HCT116 (cell line): Measurements from ENCODE around the gene PPM1M. TPM values are rescaled to one million over a fixed set of nuclear protein-coding genes. Genes with fewer than 3 reads are reported as not detected.

Experiments used
- ATAC-seq: fragments of 200-7000 bp; cut with Tn5 transposase; 2 replicates; pipeline ENCODE4 v1.9.1; 2020; ENCODE audit warnings: mild to moderate bottlenecking, moderate library complexity
- BruUV-seq: library from RNA; stranded (reverse); fragments of 400-500 nt; replicated peaks from 2 replicates; lab custom pipeline; 2021; lab: Mats Ljungman, UMichigan
- CTCF ChIA-PET: fragments of 300-600 bp; sonication (Branson Sonifier 250); formaldehyde crosslinking; loops from one replicate; lab custom pipeline; 2021; ENCODE audit warnings: antibody characterized with exemption; lab: Charles Lee
- POLR2A ChIA-PET: fragments of 300-600, 350-600 bp; sonication (Branson Sonifier 250); formaldehyde crosslinking; loops from one replicate; lab custom pipeline; 2021; ENCODE audit warnings: antibody characterized with exemption; lab: Charles Lee
- RAD21 ChIA-PET, 2 experiments: fragments of 300-600 bp; sonication (Branson Sonifier 250); formaldehyde crosslinking; loops; one replicate each; lab custom pipeline; 2023; ENCODE audit warnings: low total read pairs in 2 of 2; ENCODE audit not compliant: uncharacterized antibody in 2 of 2, unreplicated experiment in 2 of 2, low non-redundant PET in 1 of 2; lab: Charles Lee
- DNase-seq: peaks from one replicate; pipeline ENCODE4 v3.0.0-alpha.2; 2010; ENCODE audit warnings: low read depth, low spot score
- H2AFZ ChIP-seq: fragments of 200-600 bp; shearing (Covaris generic), sonication (generic); 2 replicates; pipeline ENCODE4 v1.6.1; 2017; ENCODE audit warnings: low read depth, mixed run types, mixed read lengths, antibody characterized with exemption, low read length; ENCODE audit not compliant: poor library complexity, severe bottlenecking
- H3K27ac ChIP-seq: 2 replicates; pipeline ENCODE4 v1.5.1; 2012; ENCODE audit warnings: low read depth, low read length
- H3K27me3 ChIP-seq: fragments of 200-600 bp; sonication (generic); 2 replicates; pipeline ENCODE4 v1.6.1; 2016; ENCODE audit warnings: mixed run types, low read length, mixed read lengths; ENCODE audit not compliant: insufficient read depth
- H3K36me3 ChIP-seq, 2 experiments: fragments of 200-500 bp in 1 of 2; fragments of 200-600 bp in 1 of 2; sonication (Bioruptor generic) in 1 of 2; sonication (generic) in 1 of 2; 2 replicates each; pipeline versions ENCODE4 v1.5.1 to v1.6.1; 2014 to 2016; ENCODE audit warnings: low read length in 2 of 2, inconsistent platforms in 1 of 2, mixed read lengths in 1 of 2, mixed run types in 1 of 2; ENCODE audit not compliant: insufficient read depth in 2 of 2, control insufficient read depth in 1 of 2
- H3K4me1 ChIP-seq, 2 experiments: fragments of 200-600 bp in 1 of 2; sonication (generic) in 1 of 2; 2 replicates each; pipeline versions ENCODE4 v1.5.1 to v1.6.1; 2012 to 2017; ENCODE audit warnings: low read length in 2 of 2, inconsistent platforms in 1 of 2, mild to moderate bottlenecking in 1 of 2, mixed read lengths in 1 of 2, mixed run types in 1 of 2, moderate library complexity in 1 of 2; ENCODE audit not compliant: insufficient read depth in 2 of 2, control insufficient read depth in 1 of 2
- H3K4me2 ChIP-seq: fragments of 200-600 bp; sonication (generic); 2 replicates; pipeline ENCODE4 v1.6.1; 2017; ENCODE audit warnings: mixed run types, low read length, mixed read lengths
- H3K4me3 ChIP-seq, 2 experiments: fragments of 200-600 bp in 1 of 2; sonication (generic) in 1 of 2; replicated peaks in 1 of 2; 2 replicates each; pipeline ENCODE4 v1.5.1; 2011 to 2016; ENCODE audit warnings: low read length in 2 of 2, control low read depth in 1 of 2, low read depth in 1 of 2, mild to moderate bottlenecking in 1 of 2, mixed read lengths in 1 of 2, mixed run types in 1 of 2
- H3K79me2 ChIP-seq: fragments of 200-600 bp; sonication (generic); 2 replicates; pipeline ENCODE4 v1.6.1; 2017; ENCODE audit warnings: mild to moderate bottlenecking, mixed run types, low read length, moderate library complexity, mixed read lengths; ENCODE audit not compliant: insufficient read depth
- H3K9ac ChIP-seq: fragments of 200-600 bp; sonication (generic); 2 replicates; pipeline ENCODE4 v1.6.1; 2016; ENCODE audit warnings: low read length, mixed read lengths
- H3K9me2 ChIP-seq: fragments of 200-600 bp; sonication (generic), shearing (Covaris generic); 2 replicates; pipeline ENCODE4 v1.6.1; 2017; ENCODE audit warnings: mixed run types, mild to moderate bottlenecking, moderate library complexity; ENCODE audit not compliant: insufficient read depth
- H3K9me3 ChIP-seq, 2 experiments: fragments of 200-500 bp in 1 of 2; fragments of 200-600 bp in 1 of 2; sonication (Bioruptor generic) in 1 of 2; sonication (generic) in 1 of 2; 2 replicates each; pipeline ENCODE4 v1.6.1; 2014 to 2017; ENCODE audit warnings: low read length in 2 of 2, mixed read lengths in 2 of 2, inconsistent platforms in 1 of 2, low read depth in 1 of 2, mild to moderate bottlenecking in 1 of 2, mixed run types in 1 of 2, moderate library complexity in 1 of 2; ENCODE audit not compliant: control insufficient read depth in 1 of 2, insufficient read depth in 1 of 2
- H4K20me1 ChIP-seq: fragments of 200-600 bp; sonication (generic), shearing (Covaris generic); 2 replicates; pipeline ENCODE4 v1.6.1; 2017; ENCODE audit warnings: mixed run types, mild to moderate bottlenecking, moderate library complexity; ENCODE audit not compliant: insufficient read depth
- CBX3 ChIP-seq: IDR thresholded peaks from 2 replicates; pipeline ENCODE4 v1.6.1; 2012; ENCODE audit warnings: low read depth
- ELF1 ChIP-seq: IDR thresholded peaks from 2 replicates; pipeline ENCODE4 v1.6.1; 2012; ENCODE audit warnings: low read depth, borderline replicate concordance
- EZH2phosphoT487 ChIP-seq: fragments of 200-600 bp; IDR thresholded peaks from 2 replicates; pipeline ENCODE4 v1.6.1; 2018; ENCODE audit warnings: antibody characterized with exemption, borderline replicate concordance
- JUND ChIP-seq: IDR thresholded peaks from 2 replicates; pipeline ENCODE4 v1.6.1; 2012
- POLR2AphosphoS5 ChIP-seq: IDR thresholded peaks from 2 replicates; pipeline ENCODE4 v1.6.1; 2011; ENCODE audit warnings: mild to moderate bottlenecking, low read depth, low read length, moderate library complexity
- RAD21 ChIP-seq: IDR thresholded peaks from 2 replicates; pipeline ENCODE4 v1.6.1; 2012; ENCODE audit warnings: low read depth, mild to moderate bottlenecking
- SP1 ChIP-seq: IDR thresholded peaks from 2 replicates; pipeline ENCODE4 v1.6.1; 2012; ENCODE audit warnings: low read depth
- SRF ChIP-seq: IDR thresholded peaks from 2 replicates; pipeline ENCODE4 v1.6.1; 2012; ENCODE audit warnings: low read depth
- YY1 ChIP-seq: IDR thresholded peaks from 2 replicates; pipeline ENCODE4 v1.6.1; 2011; ENCODE audit warnings: low read length, low read depth, moderate library complexity, mild to moderate bottlenecking; ENCODE audit not compliant: insufficient replicate concordance; ENCODE audit errors: extremely low read depth
- ZFX ChIP-seq: fragments of 450-650 bp; IDR thresholded peaks from 2 replicates; pipeline ENCODE4 v1.6.1; 2017
- ZNF274 ChIP-seq: fragments of 200-500 bp; sonication (Bioruptor generic); IDR thresholded peaks from 2 replicates; pipeline ENCODE4 v1.6.1; 2014; ENCODE audit warnings: mild to moderate bottlenecking, low read depth, low read length, inconsistent platforms
- intact Hi-C: fragments of 100-400 bp; cut with micrococcal nuclease; formaldehyde crosslinking; loops from 2 replicates; pipeline ENCODE4 v1.10.0; 2022
- total RNA-seq: library from RNA; stranded (reverse); gene quantifications from one replicate; pipeline ENCODE4 v1.2.1, GENCODE V29; 2021; ENCODE audit not compliant: unreplicated experiment
- TF ChIP-seq, protein P1 (sequence below): IDR thresholded peaks from 2 replicates; pipeline ENCODE4 v1.6.1; 2012

The PPM1M gene
- total RNA-seq, 1 experiment from 2014 or later: 16.6 TPM

DNA sequence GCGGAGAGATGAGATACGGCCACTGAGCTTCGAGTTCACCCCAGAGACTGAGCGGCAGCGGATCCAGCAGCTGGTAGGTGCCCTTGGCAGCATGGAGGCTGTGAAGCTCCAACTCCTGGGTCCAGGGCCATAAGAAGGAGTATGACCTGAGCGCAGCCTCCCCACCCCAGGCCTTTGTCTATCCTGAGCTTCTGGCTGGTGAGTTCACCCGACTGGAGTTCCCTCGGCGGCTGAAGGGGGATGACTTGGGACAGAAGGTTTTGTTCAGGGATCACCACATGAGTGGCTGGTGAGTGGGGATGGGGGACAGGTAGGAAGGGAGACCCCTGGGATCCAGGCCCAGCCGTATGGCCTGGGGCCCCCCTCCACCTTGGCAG, 2.6 kb downstream of the PPM1M start:
- H3K9ac ChIP-seq: no peak overlapping the region
- ATAC-seq: no peak
- no peak overlapping the region for H2AFZ ChIP-seq
- no peaks in the 10 kb centered on the region for H3K27me3 ChIP-seq
- H3K27ac ChIP-seq: no peak overlapping the region
- DNase-seq: no peak
- peaks cover 2 to 20% of the 10 kb centered on the region in 2 experiments; a peak in 3 of 4 replicates for H3K36me3 ChIP-seq
- H3K9me3 ChIP-seq: peaks cover 0 to 4% of the 10 kb centered on the region in 2 experiments; a peak in 1 of 4 replicates
- ChIA-PET RAD21 (no interaction called here), CTCF (interaction anchor here (1.0 to 1.2 kb wide), 2 partner anchors 12 to 31 kb away, joined by 3 read pairs; partner anchors contain the start of gene WDR82), POLR2A (interaction anchor here (1.0 kb wide), 1 partner anchor 8 kb away, joined by 7 read pairs; no protein-coding TSS in a partner anchor)
- no peaks in the 10 kb centered on the region for H4K20me1 ChIP-seq
- TF ChIP-seq EZH2phosphoT487: no peak
- TF ChIP-seq SRF: no peak
- TF ChIP-seq CBX3: no peak
- no peak for TF ChIP-seq JUND
- TF ChIP-seq SP1: no peak
- TF ChIP-seq, protein P1, sequence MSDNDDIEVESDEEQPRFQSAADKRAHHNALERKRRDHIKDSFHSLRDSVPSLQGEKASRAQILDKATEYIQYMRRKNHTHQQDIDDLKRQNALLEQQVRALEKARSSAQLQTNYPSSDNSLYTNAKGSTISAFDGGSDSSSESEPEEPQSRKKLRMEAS: no peak
- TF ChIP-seq ZNF274: no peak
- TF ChIP-seq ELF1: no peak
- no peak for TF ChIP-seq ZFX
- TF ChIP-seq RAD21: no peak
- TF ChIP-seq YY1: no peak
- no peak for TF ChIP-seq POLR2AphosphoS5
- H3K4me3 ChIP-seq: no peak overlapping the region
- BruUV-seq: no TSS peak
- H3K9me2 ChIP-seq: no peaks in the 10 kb centered on the region
- H3K4me2 ChIP-seq: no peak overlapping the region
- no peaks in the 10 kb centered on the region for H3K79me2 ChIP-seq
- peaks cover 20 to 33% of the 10 kb centered on the region in 2 experiments; a peak in 3 of 4 replicates for H3K4me1 ChIP-seq
- intact Hi-C loops: no loop called here
